HG02678 (cell line): ENCODE data around the gene WASHC2A.
A peak's percentile ranks its signal among the peaks of the same experiment; 100 is the strongest.
"Not testable (repeated sequence)": the region's sequence is repeated elsewhere in the genome, so short reads cannot be mapped to it uniquely, and the experiment has no call there.

Source experiments
- ATAC-seq: cut with Tn5 transposase; IDR thresholded peaks from one replicate; pipeline ENCODE4 v1.9.1; 2021; ENCODE audit warnings: mild to moderate bottlenecking, moderate library complexity; ENCODE audit not compliant: unreplicated experiment

WASHC2A gene

GRCh38 chr10:50063100-50063499 lies 4.7 kb upstream of the WASHC2A start:
- no peak for ATAC-seq

- not testable (repeated sequence) for ATAC-seq
These were observed 552 bp downstream of the WASHC2A start for GRCh38 chr10:50068352-50068659.

DNA sequence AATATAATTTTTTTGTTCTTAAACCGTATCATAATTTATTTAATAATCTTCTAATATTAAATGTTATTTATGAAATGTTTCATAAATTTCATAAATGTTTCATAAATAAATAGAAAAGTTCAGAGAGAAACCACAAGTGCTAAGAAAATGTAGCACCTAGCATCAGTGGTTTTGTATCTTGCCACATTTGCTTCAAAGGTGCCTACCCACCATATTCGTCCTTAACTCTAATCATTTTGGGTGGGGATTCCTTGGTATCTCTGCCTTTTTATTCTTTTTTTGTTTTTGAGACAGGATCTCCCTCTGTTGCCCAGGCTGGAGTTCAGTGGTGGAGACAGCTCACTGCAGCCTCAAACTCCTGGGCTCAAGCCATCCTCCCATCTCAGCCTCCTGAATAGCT lies 7.4 kb downstream of the WASHC2A start:
- not testable (repeated sequence) for ATAC-seq

DNA sequence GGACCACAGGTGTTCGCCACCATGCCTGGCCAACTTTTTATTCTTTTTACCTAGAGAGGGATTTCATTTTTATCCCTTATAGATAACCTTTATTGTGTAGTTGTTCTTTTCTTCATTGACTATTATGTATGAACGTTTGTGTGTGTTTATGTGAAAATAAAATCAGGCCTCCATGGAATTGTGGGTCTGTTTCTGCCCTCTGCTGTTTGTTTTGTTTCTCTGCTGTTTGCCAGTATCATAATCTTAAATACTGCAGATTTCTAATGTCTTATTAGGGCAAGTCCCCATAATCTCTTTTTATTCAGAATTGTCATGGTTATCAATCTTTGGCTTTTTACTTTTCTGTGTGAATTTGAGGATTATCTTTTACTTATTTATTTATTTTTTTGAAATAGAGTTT lies 7.8 kb downstream of the WASHC2A start:
- not testable (repeated sequence) for ATAC-seq

GRCh38 chr10:50091304-50091703 lies 23.6 kb downstream of the WASHC2A start:
- not testable (repeated sequence) for ATAC-seq

DNA sequence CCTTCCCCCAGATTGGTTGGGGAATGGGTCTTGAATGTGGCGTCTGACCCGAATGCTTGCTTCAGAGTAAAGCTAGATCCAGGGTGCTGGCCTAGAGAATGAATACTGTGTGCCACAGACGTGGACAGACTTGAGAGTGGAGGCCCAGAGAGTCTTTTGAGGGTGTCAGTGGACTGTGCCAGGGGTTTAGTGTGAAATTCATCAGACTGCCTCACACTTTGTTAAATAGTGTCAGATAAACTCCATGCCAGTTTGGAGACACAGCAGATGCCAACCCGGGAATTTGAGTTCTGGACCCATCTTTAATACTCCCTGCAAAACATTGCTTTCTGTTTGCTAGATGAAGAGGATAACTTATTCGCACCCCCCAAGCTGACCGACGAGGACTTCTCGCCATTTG lies 25.2 kb downstream of the WASHC2A start:
- not testable (repeated sequence) for ATAC-seq

DNA sequence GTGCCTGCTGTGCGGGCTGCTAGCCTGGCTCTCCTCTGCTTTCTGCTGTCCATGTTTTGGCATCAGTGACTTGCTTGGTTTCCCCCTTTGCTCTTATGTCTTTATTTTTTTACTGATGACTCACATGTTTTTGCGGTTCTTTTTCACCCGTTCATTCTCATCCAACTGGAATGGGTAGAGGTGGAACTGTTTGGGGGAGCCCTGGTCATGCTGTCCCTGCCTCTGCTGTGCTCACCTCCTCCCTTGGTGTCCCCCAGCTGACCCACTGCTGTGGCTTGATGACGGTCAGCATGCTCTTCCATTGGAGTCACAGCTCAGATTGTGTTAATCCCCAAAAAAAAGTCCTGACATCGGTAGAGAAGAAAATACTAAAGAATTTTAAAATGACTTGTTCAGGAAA lies 26.9 kb downstream of the WASHC2A start:
- not testable (repeated sequence) for ATAC-seq

DNA sequence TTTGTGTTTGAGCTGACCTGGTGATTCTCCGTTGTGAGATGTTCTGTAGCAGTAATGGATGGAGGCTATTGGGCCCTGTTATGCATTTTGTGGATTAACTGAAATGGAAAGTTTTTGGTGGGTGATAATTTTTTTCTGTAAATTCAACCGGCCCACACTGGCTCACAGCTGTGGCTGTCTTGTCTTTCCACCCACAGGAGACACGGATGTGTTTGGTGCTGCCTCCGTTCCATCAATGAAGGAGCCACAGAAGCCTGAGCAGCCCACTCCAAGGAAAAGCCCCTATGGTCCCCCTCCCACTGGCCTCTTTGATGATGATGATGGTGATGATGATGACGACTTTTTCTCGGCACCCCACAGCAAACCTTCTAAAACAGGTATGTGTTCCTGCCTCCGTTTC lies 27.6 kb downstream of the WASHC2A start:
- not testable (repeated sequence) for ATAC-seq

GRCh38 chr10:50096722-50097121 lies 29.0 kb downstream of the WASHC2A start:
- not testable (repeated sequence) for ATAC-seq

DNA sequence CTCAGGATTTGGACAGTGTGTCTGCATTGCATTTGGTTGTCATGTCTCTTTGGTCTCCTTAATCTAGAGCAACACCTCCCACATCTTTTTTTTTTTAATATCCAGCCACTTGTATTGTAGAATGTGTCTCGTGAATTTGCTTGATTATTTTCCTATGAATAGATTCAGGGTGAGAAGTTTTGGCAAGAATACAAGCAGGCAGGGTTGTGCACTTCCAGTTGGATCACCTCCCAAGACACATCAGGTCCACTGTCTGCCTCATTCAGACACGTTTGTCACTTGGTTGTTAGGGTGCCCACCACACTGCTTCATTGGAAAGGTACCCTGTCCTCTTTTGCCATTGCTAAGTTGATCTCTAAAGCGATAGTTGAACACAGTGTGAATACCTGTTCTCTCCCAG lies 30.9 kb downstream of the WASHC2A start:
- ATAC-seq: not testable (repeated sequence)

DNA sequence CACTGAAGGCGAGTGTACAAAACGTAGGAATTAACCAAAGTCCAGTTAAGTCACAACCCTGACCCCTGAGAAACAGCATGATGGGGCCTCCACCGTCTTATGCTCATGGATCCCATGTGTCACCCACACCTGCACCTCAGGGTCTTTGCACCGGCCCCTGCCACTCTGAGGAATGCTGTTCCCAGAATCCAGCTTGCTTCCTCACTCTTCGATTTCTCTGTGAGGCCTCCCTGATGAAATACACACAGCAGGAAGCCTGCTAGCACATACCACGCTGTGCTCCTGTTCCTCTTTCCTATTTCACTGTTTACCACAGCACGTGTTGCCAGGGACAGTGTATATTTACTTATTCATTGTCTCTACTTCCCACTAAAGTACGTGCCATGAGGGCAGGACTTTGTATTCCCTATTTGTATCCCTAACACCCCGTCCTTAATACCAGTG lies 33.4 kb downstream of the WASHC2A start:
- not testable (repeated sequence) for ATAC-seq

DNA sequence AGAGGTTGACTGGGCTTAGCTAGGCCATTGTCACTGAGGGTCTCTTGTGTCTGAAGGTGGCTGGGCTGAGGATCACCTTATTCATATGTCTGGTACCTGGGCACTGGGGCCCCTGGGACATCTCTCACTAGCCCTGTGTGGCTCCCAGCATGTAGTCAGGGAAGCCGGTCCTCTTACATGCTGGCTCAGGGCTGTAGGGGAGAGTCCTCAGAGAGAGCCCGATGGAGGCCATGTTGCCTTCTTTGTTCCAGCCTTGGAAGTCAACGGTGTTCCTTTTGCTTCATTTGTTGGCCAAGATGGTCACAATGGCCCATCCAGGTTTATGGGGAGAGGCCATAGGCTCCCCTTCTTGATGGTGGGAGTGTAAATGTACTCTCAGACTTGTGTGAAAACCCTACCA lies 34.0 kb downstream of the WASHC2A start:
- ATAC-seq: not testable (repeated sequence)

GRCh38 chr10:50102267-50102666 lies 34.5 kb downstream of the WASHC2A start:
- ATAC-seq: peak; percentile 85

- ATAC-seq: not testable (repeated sequence)
These were observed 41.4 kb downstream of the WASHC2A start for GRCh38 chr10:50108999-50109698.

DNA sequence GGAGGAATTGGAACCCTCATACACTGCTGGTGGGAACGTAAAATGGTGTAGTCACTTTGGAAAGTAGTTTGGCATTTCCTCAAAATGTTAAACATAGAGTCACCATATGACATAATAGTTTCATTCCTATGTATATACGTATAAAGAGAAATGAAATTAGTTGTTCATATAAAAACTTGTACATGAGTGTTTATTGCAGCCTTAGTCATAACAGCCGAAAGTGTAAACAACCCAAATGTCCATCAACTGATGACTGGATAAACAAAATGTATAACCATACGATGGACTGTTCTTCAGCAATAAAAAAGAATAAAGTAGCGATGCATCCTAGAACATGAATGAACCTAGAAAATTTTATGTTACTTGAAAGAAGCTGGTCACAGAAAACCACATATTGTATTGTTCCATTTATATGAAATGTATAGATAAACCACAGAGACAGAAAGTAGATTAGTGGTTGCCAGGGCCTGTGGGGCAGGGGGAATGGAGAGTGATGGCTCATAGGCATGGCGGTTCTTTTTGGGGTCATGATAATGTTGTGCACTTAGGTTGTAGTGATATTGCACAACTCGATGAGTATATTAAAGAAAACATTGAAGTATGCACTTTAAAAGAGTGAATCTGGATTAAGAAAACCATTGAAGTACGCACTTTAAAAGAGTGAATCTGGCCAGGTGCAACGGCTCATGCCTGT lies 44.8 kb downstream of the WASHC2A start:
- not testable (repeated sequence) for ATAC-seq

- not testable (repeated sequence) for ATAC-seq
These were observed 59.0 kb downstream of the WASHC2A start for GRCh38 chr10:50126765-50127164.

- ATAC-seq: not testable (repeated sequence)
These were observed 60.1 kb downstream of the WASHC2A start for GRCh38 chr10:50127770-50128292.

DNA sequence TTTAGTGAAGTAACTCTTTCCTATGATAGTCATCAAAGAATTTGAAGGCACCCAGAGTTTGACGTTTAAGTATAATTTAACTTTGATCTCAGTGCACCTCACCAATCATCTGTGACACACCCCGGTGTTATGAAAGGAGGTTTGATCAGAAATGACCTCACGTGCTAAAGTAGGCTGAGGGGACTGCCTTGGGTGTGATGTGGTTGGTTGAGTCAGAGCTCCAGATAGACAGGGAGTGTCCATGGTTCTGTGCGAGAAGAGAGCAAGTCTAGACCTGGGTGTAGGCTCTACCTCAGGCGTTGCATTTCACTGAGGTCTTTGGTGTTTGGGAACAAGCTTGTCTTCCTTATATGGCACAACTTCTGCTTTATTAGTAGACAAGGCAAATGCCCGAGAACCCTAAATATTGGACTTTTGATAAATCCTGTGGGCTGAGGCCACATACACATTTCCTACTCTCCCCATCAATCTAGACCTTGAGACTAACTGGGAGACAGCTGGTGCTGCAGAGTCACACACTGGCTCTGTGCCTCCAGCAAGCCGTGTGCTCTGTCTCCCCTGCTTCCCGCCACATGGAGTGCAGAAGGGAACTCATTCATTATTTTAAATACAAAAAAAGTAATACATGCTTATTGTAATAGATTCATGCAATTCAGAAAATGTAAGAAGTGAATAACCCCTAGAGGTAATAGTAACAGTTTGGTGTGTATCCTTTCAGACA lies 63.7 kb downstream of the WASHC2A start:
- not testable (repeated sequence) for ATAC-seq

GRCh38 chr10:50132322-50132721 lies 64.6 kb downstream of the WASHC2A start:
- ATAC-seq: not testable (repeated sequence)

- not testable (repeated sequence) for ATAC-seq
These were observed 65.1 kb downstream of the WASHC2A start for GRCh38 chr10:50132841-50133240.

GRCh38 chr10:50143512-50144174 lies 75.9 kb downstream of the WASHC2A start:
- ATAC-seq: not testable (repeated sequence)
